HT-29 (cell line): ENCODE results near the gene KRTAP5-7. TPM values are rescaled to one million over a fixed set of nuclear protein-coding genes. Genes with fewer than 3 reads are reported as not detected.

ENCODE experiments used
- small RNA-seq: library from RNA; depleted of rRNA; stranded (forward); fragments of <200 nt; gene quantifications from one replicate; pipeline ENCODE3, GENCODE V24; 2014
- total RNA-seq: library from RNA; depleted of rRNA; stranded (reverse); fragments of >200 nt; shearing (Covaris generic); gene quantifications from 2 replicates; pipeline ENCODE4 v1.2.3, GENCODE V29; 2014; rRNA removed

The KRTAP5-7 gene
- total RNA-seq, 1 experiment from 2014 or later, result not detected

Small RNA genes lying within 50 kb of the gene (small RNA-seq; reads per million reads assigned to genes)
- gene AP000867.1, result not detected

Other genes with a start within 250 kb of the KRTAP5-7 start
- 369 and 407 TPM in 2 replicates for gene DHCR7, start 78.9 kb upstream of the KRTAP5-7 start, total RNA-seq
- gene NADSYN1, start 74.1 kb upstream of the KRTAP5-7 start, total RNA-seq, result 177 and 204 TPM in 2 replicates
- not detected in 2 replicates for gene KRTAP5-8, start 10.8 kb downstream of the KRTAP5-7 start, total RNA-seq
- gene KRTAP5-9, start 21.2 kb downstream of the KRTAP5-7 start, total RNA-seq, result not detected in 2 replicates
- gene KRTAP5-10, start 38.3 kb downstream of the KRTAP5-7 start, total RNA-seq, result not detected in 2 replicates
- not detected in 2 replicates for gene KRTAP5-11, start 55.6 kb downstream of the KRTAP5-7 start, total RNA-seq